MM.1S (cell line): ENCODE measurements around the gene ATXN1.

Experiments used
- DNase-seq: peaks from one replicate; pipeline ENCODE4 v3.0.0-alpha.2; 2015
- H2AFZ ChIP-seq: fragments of 300-600 bp; sonication (generic); 2 replicates; pipeline ENCODE4 v1.6.0; 2016; ENCODE audit warnings: antibody characterized with exemption, low read length
- H3F3A ChIP-seq: fragments of 300-600 bp; sonication (generic); 2 replicates; pipeline ENCODE4 v1.6.1; 2016; ENCODE audit warnings: mild to moderate bottlenecking, antibody characterized with exemption, low read length, moderate library complexity, mixed read lengths; ENCODE audit not compliant: insufficient read depth
- H3K27ac ChIP-seq: fragments of 300-600 bp; sonication (generic); 2 replicates; pipeline ENCODE4 v1.5.1; 2016; ENCODE audit warnings: mild to moderate bottlenecking, low read length
- H3K27me3 ChIP-seq: fragments of 300-600 bp; sonication (generic); replicated peaks from 2 replicates; pipeline ENCODE4 v1.6.0; 2016; ENCODE audit warnings: low read length; ENCODE audit not compliant: insufficient read depth
- H3K36me3 ChIP-seq: fragments of 300-600 bp; sonication (generic); replicated peaks from 2 replicates; pipeline ENCODE4 v1.6.1; 2016; ENCODE audit warnings: mild to moderate bottlenecking, low read length, mixed read lengths; ENCODE audit not compliant: insufficient read depth
- H3K4me1 ChIP-seq: fragments of 300-600 bp; sonication (generic); 2 replicates; pipeline ENCODE4 v1.6.1; 2016; ENCODE audit warnings: low read length, mixed read lengths
- H3K4me2 ChIP-seq: fragments of 300-600 bp; sonication (generic); 2 replicates; pipeline ENCODE4 v1.6.0; 2016; ENCODE audit warnings: low read depth, low read length
- H3K4me3 ChIP-seq: fragments of 300-600 bp; sonication (generic); 2 replicates; pipeline ENCODE4 v1.5.1; 2016; ENCODE audit warnings: low read length, mixed read lengths
- H3K79me2 ChIP-seq: fragments of 300-600 bp; sonication (generic); 2 replicates; pipeline ENCODE4 v1.6.1; 2016; ENCODE audit warnings: mixed run types, low read length, mixed read lengths
- H3K9ac ChIP-seq: fragments of 300-600 bp; sonication (generic); 2 replicates; pipeline ENCODE4 v1.6.1; 2016; ENCODE audit warnings: low read length, mixed read lengths
- H3K9me2 ChIP-seq: fragments of 300-600 bp; sonication (generic); replicated peaks from 2 replicates; pipeline ENCODE4 v1.6.1; 2016; ENCODE audit warnings: mild to moderate bottlenecking, low read length, mixed read lengths; ENCODE audit not compliant: insufficient read depth
- H3K9me3 ChIP-seq: fragments of 300-600 bp; sonication (generic); replicated peaks from 2 replicates; pipeline ENCODE4 v1.6.1; 2016; ENCODE audit warnings: mild to moderate bottlenecking, low read length, mixed read lengths; ENCODE audit not compliant: insufficient read depth
- H4K20me1 ChIP-seq: fragments of 300-600 bp; sonication (generic); 2 replicates; pipeline ENCODE4 v1.6.1; 2016; ENCODE audit warnings: mild to moderate bottlenecking, low read length, moderate library complexity, mixed read lengths; ENCODE audit not compliant: insufficient read depth
- CTCF ChIP-seq: fragments of 300-600 bp; sonication (generic); IDR thresholded peaks from 2 replicates; pipeline ENCODE4 v1.5.1; 2016; ENCODE audit warnings: antibody characterized with exemption, low read length, mixed read lengths
- EZH2 ChIP-seq: fragments of 300-600 bp; sonication (generic); optimal IDR thresholded peaks from 2 replicates; pipeline ENCODE3; 2017; ENCODE audit warnings: low read depth, mild to moderate bottlenecking, antibody characterized with exemption, low read length, mixed read lengths
- EZH2phosphoT487 ChIP-seq: fragments of 300-600 bp; sonication (generic); IDR thresholded peaks from 2 replicates; pipeline ENCODE4 v1.6.1; 2018; ENCODE audit warnings: antibody characterized with exemption, low read length

Gene ATXN1

GRCh38 chr6:16635810-16636602, 125.3 kb downstream of the ATXN1 start:
- TF ChIP-seq EZH2, result no peak
- TF ChIP-seq CTCF, result no peak
- no peak for TF ChIP-seq EZH2phosphoT487
- peaks cover 8% of the 10 kb centered on the region for H3F3A ChIP-seq
- no peaks in the 10 kb centered on the region for H4K20me1 ChIP-seq
- H3K9ac ChIP-seq, result no peak overlapping the region
- H3K4me3 ChIP-seq, result no peak overlapping the region
- H3K4me2 ChIP-seq, result peak overlapping the region; percentile 5; the same call in 1 of the 2 replicates
- H3K9me3 ChIP-seq, result no peaks in the 10 kb centered on the region
- peak overlapping the region; percentile 20; the same call in 1 of the 2 replicates for H3K27ac ChIP-seq
- no peaks in the 10 kb centered on the region; the same call in 1 of the 2 replicates for H3K79me2 ChIP-seq
- H3K4me1 ChIP-seq, result peaks cover 16% of the 10 kb centered on the region
- DNase-seq, result peak; percentile 52
- H3K9me2 ChIP-seq, result no peaks in the 10 kb centered on the region
- H3K27me3 ChIP-seq, result no peaks in the 10 kb centered on the region
- no peak overlapping the region for H2AFZ ChIP-seq
- H3K36me3 ChIP-seq, result no peaks in the 10 kb centered on the region

- H3K9ac ChIP-seq, result no peak overlapping the region
- H3K27me3 ChIP-seq, result no peaks in the 10 kb centered on the region
- H2AFZ ChIP-seq, result no peak overlapping the region
- H4K20me1 ChIP-seq, result no peaks in the 10 kb centered on the region
- peaks cover 18% of the 10 kb centered on the region for H3K4me1 ChIP-seq
- H3K27ac ChIP-seq, result no peak overlapping the region
- no peaks in the 10 kb centered on the region for H3K9me2 ChIP-seq
- H3F3A ChIP-seq, result peaks cover 8% of the 10 kb centered on the region
- no peak overlapping the region for H3K4me3 ChIP-seq
- H3K36me3 ChIP-seq, result no peaks in the 10 kb centered on the region
- no peaks in the 10 kb centered on the region for H3K9me3 ChIP-seq
- TF ChIP-seq EZH2phosphoT487 (no peak), EZH2 (no peak), CTCF (no peak)
- no peaks in the 10 kb centered on the region; the same call in 1 of the 2 replicates for H3K79me2 ChIP-seq
- DNase-seq, result no peak
- H3K4me2 ChIP-seq, result no peak overlapping the region
These were observed 125.9 kb downstream of the ATXN1 start for GRCh38 chr6:16635291-16635809.

GRCh38 chr6:16634855-16635254, 126.4 kb downstream of the ATXN1 start:
- no peaks in the 10 kb centered on the region for H3K9me3 ChIP-seq
- H3F3A ChIP-seq, result peaks cover 8% of the 10 kb centered on the region
- H3K4me2 ChIP-seq, result no peak overlapping the region
- peaks cover 18% of the 10 kb centered on the region for H3K4me1 ChIP-seq
- H3K9ac ChIP-seq, result no peak overlapping the region
- no peak for DNase-seq
- H3K4me3 ChIP-seq, result no peak overlapping the region
- H3K9me2 ChIP-seq, result no peaks in the 10 kb centered on the region
- H3K27ac ChIP-seq, result no peak overlapping the region
- H3K36me3 ChIP-seq, result no peaks in the 10 kb centered on the region
- TF ChIP-seq EZH2phosphoT487 (no peak), EZH2 (no peak), CTCF (no peak)
- no peaks in the 10 kb centered on the region; the same call in 1 of the 2 replicates for H3K79me2 ChIP-seq
- H3K27me3 ChIP-seq, result no peaks in the 10 kb centered on the region
- H4K20me1 ChIP-seq, result no peaks in the 10 kb centered on the region
- H2AFZ ChIP-seq, result no peak overlapping the region
